PC-3 (cell line): ENCODE results near the gene PSMD1. TPM values are rescaled to one million over a fixed set of nuclear protein-coding genes. Genes with fewer than 3 reads are reported as not detected.

Experiments
- ATAC-seq: fragments of 200-7000 bp; cut with Tn5 transposase; 2 replicates; pipeline ENCODE4 v1.9.1; 2020; ENCODE audit warnings: mild to moderate bottlenecking, moderate library complexity
- BruUV-seq: library from RNA; stranded (reverse); fragments of 400-500 nt; replicated peaks from 2 replicates; lab custom pipeline; 2021; lab: Mats Ljungman, UMichigan
- CTCF ChIA-PET: fragments of 300-600 bp; sonication (Branson Sonifier 250); formaldehyde crosslinking; loops from one replicate; lab custom pipeline; 2022; ENCODE audit warnings: antibody characterized with exemption; lab: Charles Lee
- POLR2A ChIA-PET: fragments of 300-600 bp; sonication (Branson Sonifier 250); formaldehyde crosslinking; loops from one replicate; lab custom pipeline; 2022; ENCODE audit warnings: antibody characterized with exemption; ENCODE audit not compliant: unreplicated experiment; lab: Charles Lee
- DNase-seq: peaks from one replicate; pipeline ENCODE4 v3.0.0-alpha.2; 2015
- H2AFZ ChIP-seq: fragments of 300-600 bp; sonication (generic); 2 replicates; pipeline ENCODE4 v1.6.0; 2016; ENCODE audit warnings: antibody characterized with exemption, low read length
- H3F3A ChIP-seq: fragments of 300-600 bp; sonication (generic); one replicate; pipeline ENCODE4 v1.6.0; 2017; ENCODE audit warnings: antibody characterized with exemption, low read length, control low read depth, mild to moderate bottlenecking; ENCODE audit not compliant: unreplicated experiment
- H3K27ac ChIP-seq: fragments of 300-600 bp; sonication (generic); 2 replicates; pipeline ENCODE4 v1.5.1; 2016; ENCODE audit warnings: mild to moderate bottlenecking, low read length
- H3K27me3 ChIP-seq: fragments of 300-600 bp; sonication (generic); 2 replicates; pipeline ENCODE4 v1.6.1; 2016; ENCODE audit warnings: low read length, mixed read lengths
- H3K36me3 ChIP-seq: fragments of 300-600 bp; sonication (generic); 2 replicates; pipeline ENCODE4 v1.6.1; 2016; ENCODE audit warnings: low read depth, mixed run types, low read length, mixed read lengths
- H3K4me1 ChIP-seq: fragments of 300-600 bp; sonication (generic); 2 replicates; pipeline ENCODE4 v1.5.1; 2016; ENCODE audit warnings: low read length; ENCODE audit not compliant: insufficient read depth
- H3K4me2 ChIP-seq: fragments of 300-600 bp; sonication (generic); 2 replicates; pipeline ENCODE4 v1.6.0; 2016; ENCODE audit warnings: low read length
- H3K4me3 ChIP-seq: fragments of 300-600 bp; sonication (generic); 2 replicates; pipeline ENCODE4 v1.5.1; 2016; ENCODE audit warnings: mild to moderate bottlenecking, low read length, mixed read lengths
- H3K79me2 ChIP-seq: fragments of 300-600 bp; sonication (generic); 2 replicates; pipeline ENCODE4 v1.6.1; 2017; ENCODE audit warnings: low read length, mixed read lengths
- H3K9ac ChIP-seq: fragments of 300-600 bp; sonication (generic); 2 replicates; pipeline ENCODE4 v1.6.0; 2016; ENCODE audit warnings: mild to moderate bottlenecking, low read length
- H3K9me2 ChIP-seq: fragments of 300-600 bp; sonication (generic); replicated peaks from 2 replicates; pipeline ENCODE4 v1.6.1; 2016; ENCODE audit warnings: mixed run types, low read length, mixed read lengths
- H3K9me3 ChIP-seq: fragments of 300-600 bp; sonication (generic); 2 replicates; pipeline ENCODE4 v1.6.1; 2016; ENCODE audit warnings: low read length, mixed read lengths
- H4K20me1 ChIP-seq: fragments of 300-600 bp; sonication (generic); 2 replicates; pipeline ENCODE4 v1.6.1; 2016; ENCODE audit warnings: low read length, mixed read lengths
- CTCF ChIP-seq: fragments of 300-600 bp; sonication (generic); conservative IDR thresholded peaks from 2 replicates; pipeline ENCODE4 v1.5.1; 2017; ENCODE audit warnings: antibody characterized with exemption, low read depth, mild to moderate bottlenecking, low read length
- EZH2 ChIP-seq: fragments of 300-600 bp; sonication (generic); IDR thresholded peaks from one replicate; pipeline ENCODE4 v1.6.1; 2017; ENCODE audit warnings: antibody characterized with exemption, mild to moderate bottlenecking, low read length; ENCODE audit not compliant: unreplicated experiment
- EZH2phosphoT487 ChIP-seq: fragments of 300-600 bp; sonication (generic); IDR thresholded peaks from 2 replicates; pipeline ENCODE4 v1.6.1; 2018; ENCODE audit warnings: mild to moderate bottlenecking, antibody characterized with exemption, low read length, borderline replicate concordance
- intact Hi-C: fragments of 100-400 bp; cut with micrococcal nuclease; formaldehyde crosslinking; loops from 2 replicates; pipeline ENCODE4 v1.9.0; 2023
- total RNA-seq: library from RNA; depleted of rRNA; stranded (reverse); fragments of >200 nt; gene quantifications from 2 replicates; pipeline ENCODE4 v1.2.3, GENCODE V29; 2014

Gene PSMD1
- total RNA-seq, 1 experiment from 2014 or later = 154 TPM

- POLR2A ChIA-PET = no interaction called here
- TF ChIP-seq EZH2 = no peak
- no peak for TF ChIP-seq CTCF
- TF ChIP-seq EZH2phosphoT487 = no peak
- no peaks in the 10 kb centered on the region for H3F3A ChIP-seq
- intact Hi-C loops = no loop called here
- no peaks in the 10 kb centered on the region for H3K9me3 ChIP-seq
- no TSS peak for BruUV-seq
- H2AFZ ChIP-seq = no peak overlapping the region
- CTCF ChIA-PET = no interaction called here
- no peak overlapping the region for H3K27ac ChIP-seq
- H3K4me3 ChIP-seq = peak overlapping the region; percentile 52; the same call in 1 of the 2 replicates
- H3K4me2 ChIP-seq = peak overlapping the region; percentile 77; the same call in 1 of the 2 replicates
- DNase-seq (no peak), ATAC-seq (no peak)
- H3K4me1 ChIP-seq = no peaks in the 10 kb centered on the region
- H4K20me1 ChIP-seq = no peaks in the 10 kb centered on the region
- no peaks in the 10 kb centered on the region for H3K9me2 ChIP-seq
- peaks cover 21% of the 10 kb centered on the region for H3K27me3 ChIP-seq
- H3K9ac ChIP-seq = no peak overlapping the region
- H3K36me3 ChIP-seq = no peaks in the 10 kb centered on the region
- H3K79me2 ChIP-seq = no peaks in the 10 kb centered on the region
These were observed 18.0 kb upstream of the PSMD1 start for GRCh38 chr2:231038483-231039293.

- Histone ChIP-seq H3K9me3 (no peaks in the 10 kb centered on the region), H3F3A (no peaks in the 10 kb centered on the region), H3K4me2 (no peak overlapping the region), H3K9ac (no peak overlapping the region), H3K4me3 (no peak overlapping the region), H3K79me2 (no peaks in the 10 kb centered on the region), H3K9me2 (no peaks in the 10 kb centered on the region), H3K27ac (no peak overlapping the region), H3K4me1 (no peaks in the 10 kb centered on the region), H3K36me3 (no peaks in the 10 kb centered on the region), H2AFZ (no peak overlapping the region), H4K20me1 (no peaks in the 10 kb centered on the region), H3K27me3 (peaks cover 21% of the 10 kb centered on the region)
- ATAC-seq (no peak), DNase-seq (no peak)
- TF ChIP-seq EZH2phosphoT487 = no peak
- no peak for TF ChIP-seq EZH2
- no peak for TF ChIP-seq CTCF
- intact Hi-C loops = no loop called here
- CTCF ChIA-PET = no interaction called here
- no TSS peak for BruUV-seq
- POLR2A ChIA-PET = no interaction called here
These were observed 17.4 kb upstream of the PSMD1 start for GRCh38 chr2:231039294-231039664.

GRCh38 chr2:231039821-231040364 lies 16.8 kb upstream of the PSMD1 start:
- DNase-seq (no peak), ATAC-seq (no peak)
- Histone ChIP-seq H2AFZ (no peak overlapping the region), H4K20me1 (no peaks in the 10 kb centered on the region), H3F3A (no peaks in the 10 kb centered on the region), H3K4me3 (no peak overlapping the region), H3K4me2 (no peak overlapping the region), H3K36me3 (no peaks in the 10 kb centered on the region), H3K4me1 (no peaks in the 10 kb centered on the region), H3K79me2 (no peaks in the 10 kb centered on the region), H3K27ac (no peak overlapping the region), H3K9ac (no peak overlapping the region), H3K9me3 (no peaks in the 10 kb centered on the region), H3K9me2 (no peaks in the 10 kb centered on the region), H3K27me3 (peaks cover 21% of the 10 kb centered on the region)
- TF ChIP-seq EZH2 = no peak
- CTCF ChIA-PET = no interaction called here
- intact Hi-C loops = no loop called here
- BruUV-seq = no TSS peak
- POLR2A ChIA-PET = no interaction called here
